Activated CD4-positive, alpha-beta T cell treated with anti-CD3 and anti-CD28 coated beads, Interleukin-2, Interleukin-4, amounts not matched to agents 100 ng/mL and 50 ng/mL, durations not matched to agents 16 hours and 8 hours (primary cell): ENCODE results near the gene CEP192.
A peak's percentile ranks its signal among the peaks of the same experiment; 100 is the strongest.
"Not testable (repeated sequence)": the region's sequence is repeated elsewhere in the genome, so short reads cannot be mapped to it uniquely, and the experiment has no call there.

ENCODE experiments used
- DNase-seq: peaks from one replicate; pipeline ENCODE4 v3.0.0-alpha.2; 2020; ENCODE audit warnings: low spot score

The CEP192 gene

DNA sequence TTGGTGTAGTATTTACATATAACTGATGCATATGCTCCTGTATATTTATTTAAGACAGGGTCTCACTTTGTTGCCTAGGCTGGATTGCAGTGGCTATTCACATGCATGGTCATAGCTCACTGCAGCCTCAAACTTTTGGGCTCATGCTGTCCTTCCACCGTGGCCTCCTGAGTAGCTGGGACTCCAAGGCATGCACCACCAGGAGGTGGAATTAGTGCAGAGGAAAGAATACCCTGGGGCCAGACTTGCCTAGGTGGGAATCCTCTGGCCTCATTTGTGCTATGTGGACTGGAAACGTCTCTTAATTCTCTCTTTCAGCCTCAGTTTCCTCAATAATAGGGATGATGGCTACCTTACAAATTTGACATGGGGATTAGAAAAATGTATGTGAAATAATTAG, 2.3 kb downstream of the CEP192 start:
- no peak for DNase-seq

DNA sequence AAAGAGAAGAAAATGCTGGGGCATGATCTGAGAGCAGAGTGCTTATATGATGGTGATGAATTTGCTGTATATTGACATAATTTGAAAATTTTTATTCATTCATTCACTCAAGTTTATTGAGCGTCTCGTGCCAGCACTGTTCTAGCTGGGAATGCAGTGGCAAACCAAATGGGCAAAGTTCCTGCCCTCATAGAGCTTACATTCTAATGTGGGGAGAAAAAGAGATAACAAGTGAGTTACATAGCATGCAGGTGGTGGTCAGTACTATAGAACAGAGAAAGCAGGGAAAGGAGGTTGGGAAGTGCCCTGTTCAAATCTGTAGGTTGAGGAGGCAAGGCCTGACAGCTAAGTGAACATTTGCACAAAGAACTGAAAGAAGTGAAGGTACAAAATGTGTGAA, 4.3 kb downstream of the CEP192 start:
- DNase-seq = no peak

DNA sequence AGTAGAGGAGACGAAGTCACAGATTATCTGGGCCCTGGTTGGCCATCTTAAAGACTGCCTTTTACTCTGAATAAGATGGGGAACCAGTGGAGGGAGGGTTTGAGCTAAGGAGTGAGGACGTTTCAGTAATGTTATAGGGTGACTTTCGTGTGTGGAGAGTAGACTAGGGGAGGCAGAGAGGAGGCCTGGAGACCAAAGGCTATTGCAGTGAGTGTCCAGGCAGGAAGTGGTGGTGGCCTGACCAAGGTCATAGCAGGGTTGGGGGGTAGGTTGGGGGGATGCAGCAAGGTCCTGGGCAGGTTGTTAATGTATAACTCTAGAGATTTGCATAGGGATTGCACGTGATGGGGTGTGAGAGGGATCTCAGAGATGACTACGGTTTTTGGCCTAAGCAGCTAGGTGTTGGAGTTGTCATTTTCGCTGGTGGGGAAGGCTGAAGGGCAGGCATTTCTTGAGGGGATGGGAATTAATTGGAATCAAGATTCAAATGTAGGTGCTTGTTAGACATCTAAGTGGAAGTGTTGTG, 4.9 kb downstream of the CEP192 start:
- DNase-seq = no peak

GRCh38 chr18:12996661-12997292, 5.6 kb downstream of the CEP192 start:
- DNase-seq = no peak

- DNase-seq = not testable (repeated sequence)
Measured at GRCh38 chr18:12997330-12997729, 6.2 kb downstream of the CEP192 start.

GRCh38 chr18:12998332-12999060, 7.3 kb downstream of the CEP192 start:
- peak; percentile 75 for DNase-seq

GRCh38 chr18:13003466-13003896, 12.3 kb downstream of the CEP192 start:
- peak; percentile 34 for DNase-seq

- DNase-seq = no peak
Measured at GRCh38 chr18:13004396-13004795, 13.2 kb downstream of the CEP192 start.

GRCh38 chr18:13005289-13005688, 14.1 kb downstream of the CEP192 start:
- no peak for DNase-seq

- no peak for DNase-seq
Measured at GRCh38 chr18:13006531-13007247, 15.5 kb downstream of the CEP192 start.

- DNase-seq = no peak
Measured at GRCh38 chr18:13007248-13007560, 16.0 kb downstream of the CEP192 start.

GRCh38 chr18:13011719-13012118, 20.6 kb downstream of the CEP192 start:
- DNase-seq = no peak

DNA sequence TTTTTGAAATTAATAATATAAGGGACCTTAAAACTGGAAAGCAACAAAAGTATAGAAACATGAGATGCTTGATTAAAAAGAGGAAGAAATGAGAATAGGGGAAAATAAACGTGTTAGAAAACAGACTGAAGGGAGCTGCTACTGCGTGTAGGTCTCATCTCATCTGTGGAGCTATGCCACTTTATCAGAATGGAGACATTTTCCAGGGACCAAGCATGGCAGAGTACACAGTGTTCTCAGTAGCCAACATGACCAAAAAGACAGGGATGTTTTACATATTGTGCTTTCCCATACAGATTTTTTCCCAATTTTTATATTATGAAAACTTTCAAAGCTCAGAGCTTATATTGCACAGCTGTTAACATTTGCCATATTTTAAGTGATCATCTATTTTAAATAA, 23.1 kb downstream of the CEP192 start:
- no peak for DNase-seq

GRCh38 chr18:13014818-13015217, 23.7 kb downstream of the CEP192 start:
- no peak for DNase-seq

- DNase-seq = no peak
Measured at GRCh38 chr18:13017247-13017875, 26.2 kb downstream of the CEP192 start.

DNA sequence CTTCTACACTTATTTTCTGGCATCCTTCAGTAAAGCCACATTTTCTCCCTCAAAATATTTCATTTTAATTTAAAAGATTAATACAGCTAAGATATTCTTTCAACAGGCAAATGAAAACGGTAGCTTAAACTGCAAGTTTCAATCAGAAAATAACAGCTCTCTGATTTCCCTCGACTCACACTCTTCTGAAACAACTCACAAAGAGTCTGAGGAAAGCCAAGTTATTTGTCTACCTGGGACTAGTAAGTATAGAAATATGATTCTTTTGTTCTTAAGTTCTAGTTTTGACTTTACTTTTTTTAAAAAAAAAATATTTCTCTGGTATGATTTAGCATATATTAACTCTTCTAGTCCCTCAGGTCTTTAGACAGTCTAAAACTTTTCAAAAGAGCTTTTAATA, 27.2 kb downstream of the CEP192 start:
- DNase-seq = peak; percentile 46

DNA sequence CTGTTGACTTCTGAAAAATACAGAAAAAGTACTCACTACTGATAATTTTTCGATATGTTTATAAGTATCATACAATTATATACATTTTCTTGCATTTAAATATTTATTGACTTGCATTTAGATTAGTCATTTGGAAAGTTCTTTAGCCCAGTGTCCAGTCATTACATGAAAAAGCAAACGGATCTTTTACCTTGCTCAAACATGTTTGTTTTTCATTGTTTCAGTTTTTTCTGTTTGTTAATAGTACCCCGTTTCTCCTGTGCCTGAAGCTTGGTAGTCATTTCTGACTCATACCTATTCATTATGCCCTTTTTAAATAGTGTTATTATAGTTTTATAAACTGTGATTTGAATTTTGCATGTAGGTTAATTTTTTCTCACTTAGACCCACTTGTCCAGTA, 28.1 kb downstream of the CEP192 start:
- DNase-seq = peak; percentile 74

GRCh38 chr18:13022644-13023043, 31.5 kb downstream of the CEP192 start:
- DNase-seq = no peak

- no peak for DNase-seq
Measured at GRCh38 chr18:13025233-13025632, 34.1 kb downstream of the CEP192 start.

GRCh38 chr18:13026583-13027270, 35.6 kb downstream of the CEP192 start:
- DNase-seq = no peak

- DNase-seq = no peak
Measured at GRCh38 chr18:13028869-13029268, 37.7 kb downstream of the CEP192 start.

DNA sequence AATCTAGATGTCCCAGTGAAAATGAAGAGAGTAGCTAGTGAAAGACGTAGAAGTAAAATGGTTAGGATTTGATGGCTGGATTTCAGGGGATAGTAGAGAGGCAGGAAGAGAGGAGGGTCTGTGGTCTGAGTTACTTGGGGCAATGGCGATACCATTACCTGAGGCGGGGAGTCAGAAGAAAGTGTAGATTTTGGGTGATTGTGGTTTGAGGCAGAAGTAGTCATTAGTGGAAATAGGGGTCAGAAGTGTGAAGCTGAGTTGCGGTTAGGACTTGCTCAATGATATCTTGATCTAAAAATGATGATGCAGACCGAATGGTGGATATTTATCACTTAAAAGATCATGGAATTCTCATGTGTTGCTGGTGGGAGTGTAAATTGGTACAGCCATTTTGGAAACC, 41.0 kb downstream of the CEP192 start:
- DNase-seq = peak; percentile 58
